Aorta (tissue), 5 donors: Measurements from ENCODE around the gene INF2. TPM values are rescaled to one million over a fixed set of nuclear protein-coding genes. Genes with fewer than 3 reads are reported as not detected.
"Not testable (repeated sequence)": the region's sequence is repeated elsewhere in the genome, so short reads cannot be mapped to it uniquely, and the experiment has no call there.

ENCODE experiments used
- ATAC-seq: fragments of 200-7000 bp; cut with Tn5 transposase; one replicate; pipeline ENCODE4 v1.9.1; 2022; ENCODE audit warnings: moderate library complexity; ENCODE audit not compliant: low FRiP score
- DNase-seq, 2 donors: peaks; one replicate each; pipeline ENCODE4 v3.0.0-alpha.2; 2020
- H3K27ac ChIP-seq, 2 donors: one replicate each; pipeline ENCODE4 v1.5.1; 2013; ENCODE audit warnings: low read length in 2 of 2, mild to moderate bottlenecking in 2 of 2, moderate library complexity in 2 of 2, control low read depth in 1 of 2, inconsistent platforms in 1 of 2, low read depth in 1 of 2
- H3K27me3 ChIP-seq, 2 donors: one replicate each; pipeline ENCODE4 v1.6.1; 2013; ENCODE audit warnings: control low read depth in 1 of 2, low read length in 1 of 2, mild to moderate bottlenecking in 1 of 2, moderate library complexity in 1 of 2; ENCODE audit not compliant: insufficient read depth in 2 of 2, control insufficient read depth in 1 of 2
- H3K36me3 ChIP-seq, 2 donors: one replicate each; pipeline ENCODE4 v1.6.1; 2013; ENCODE audit warnings: control low read depth in 1 of 2, low read length in 1 of 2, mild to moderate bottlenecking in 1 of 2; ENCODE audit not compliant: insufficient read depth in 2 of 2, control insufficient read depth in 1 of 2
- H3K4me1 ChIP-seq, 2 donors: one replicate each; pipeline ENCODE4 v1.6.1; 2013; ENCODE audit warnings: low read length in 2 of 2, control low read depth in 1 of 2, mild to moderate bottlenecking in 1 of 2, moderate library complexity in 1 of 2; ENCODE audit not compliant: insufficient read depth in 2 of 2, control insufficient read depth in 1 of 2
- H3K4me3 ChIP-seq, 2 donors: one replicate each; pipeline ENCODE4 v1.5.1; 2013; ENCODE audit warnings: low read length in 2 of 2, control low read depth in 1 of 2, mild to moderate bottlenecking in 1 of 2
- H3K9me3 ChIP-seq: one replicate; pipeline ENCODE4 v1.6.1; 2013; ENCODE audit warnings: mild to moderate bottlenecking, low read length; ENCODE audit not compliant: control insufficient read depth
- WGBS, 2 donors: extraction: QIAGEN DNeasy Blood & Tissue Kit; methylation state at CpG; one replicate each; pipeline ENCODE4 v1.1.7; 2013; 5-methylcytosine and 5-hydroxymethylcytosine counted together
- intact Hi-C, 2 donors: fragments of 100-400 bp; cut with DNase I; formaldehyde crosslinking; loops; one replicate each; pipeline versions ENCODE4 v1.14.2 to v1.15.0; 2022
- polyA plus RNA-seq, 2 donors: library from polyadenylated mRNA; stranded (reverse); fragments of 200-250 nt; gene quantifications; one replicate each; pipeline ENCODE4 v1.2.3, GENCODE V29; 2013
- total RNA-seq, 2 donors: library from RNA; stranded (reverse); fragmentation: NEBNext Ultra II Directional; extraction: Animal tissue kit (Norgen Biotek cat#: 25700); gene quantifications; one replicate each; pipeline ENCODE4 v1.2.1, GENCODE V29; 2021
- donor health status: healthy with polysubstance abuse.
- donor health status: Bipolar disorder and iron deficiency.
- donor health status: DM: no; HTN: no; CAD: no.
- donor health status: DM: no; HTN: no; CAD: no.
- donor health status: DM: yes; HTN: yes; CAD: no.

The INF2 gene
- total and polyA plus RNA-seq, 4 donors, result 31.9 to 185 (median 93.2) TPM

- no peaks in the 10 kb centered on the region for H3K36me3 ChIP-seq
- no peak overlapping the region for H3K27ac ChIP-seq
- H3K9me3 ChIP-seq, result peaks cover 3% of the 10 kb centered on the region
- intact Hi-C loops, result no loop called here
- 62 to 66% methylated on average over 11 of the region's 11 CpGs for WGBS, 2 donors
- DNase-seq (peak in 1 of 2 donors; percentile 16), ATAC-seq (no peak)
- H3K4me1 ChIP-seq, result no peaks in the 10 kb centered on the region
- H3K27me3 ChIP-seq, result no peaks in the 10 kb centered on the region
- no peak overlapping the region for H3K4me3 ChIP-seq
These were observed 44.6 kb upstream of the INF2 start for GRCh38 chr14:104644656-104645378.

- Histone ChIP-seq H3K4me3 (no peak overlapping the region), H3K27me3 (no peaks in the 10 kb centered on the region), H3K9me3 (peaks cover 3% of the 10 kb centered on the region), H3K27ac (no peak overlapping the region), H3K36me3 (no peaks in the 10 kb centered on the region), H3K4me1 (no peaks in the 10 kb centered on the region)
- intact Hi-C loops, result no loop called here
- peak in 1 of 2 donors; percentile 35 for DNase-seq
- 75 to 80% methylated on average over 6 of the region's 6 CpGs for WGBS, 2 donors
- no peak for ATAC-seq
These were observed 41.9 kb upstream of the INF2 start for GRCh38 chr14:104647467-104648043.

- no peak overlapping the region for H3K27ac ChIP-seq
- ATAC-seq, result peak; percentile 87
- no peak overlapping the region for H3K4me3 ChIP-seq
- no peaks in the 10 kb centered on the region for H3K36me3 ChIP-seq
- H3K27me3 ChIP-seq, result no peaks in the 10 kb centered on the region
- H3K9me3 ChIP-seq, result peaks cover under 1% of the 10 kb centered on the region
- no peaks in the 10 kb centered on the region for H3K4me1 ChIP-seq
- peak; percentile 70 to 90 for DNase-seq
- 8 to 14% methylated on average over 28 to 56 of the region's 56 CpGs for WGBS, 2 donors
- intact Hi-C loops, result loop anchor here (1.0 to 2.0 kb wide), 2 partner anchors 58 kb away; no protein-coding TSS in a partner anchor
These were observed 39.1 kb upstream of the INF2 start for GRCh38 chr14:104650057-104650980.

- intact Hi-C loops, result loop anchor here (1.0 to 2.0 kb wide), 2 partner anchors 57 to 58 kb away; no protein-coding TSS in a partner anchor
- Histone ChIP-seq H3K4me1 (no peaks in the 10 kb centered on the region), H3K27ac (no peak overlapping the region), H3K4me3 (no peak overlapping the region), H3K36me3 (no peaks in the 10 kb centered on the region), H3K9me3 (no peaks in the 10 kb centered on the region), H3K27me3 (no peaks in the 10 kb centered on the region)
- DNase-seq (peak in 1 of 2 donors; percentile 73), ATAC-seq (peak; percentile 42)
- WGBS, 2 donors, result 87 to 91% methylated on average over 24 of the region's 24 CpGs
These were observed 38.2 kb upstream of the INF2 start for GRCh38 chr14:104650981-104651875.

GRCh38 chr14:104651876-104652260 is 37.5 kb upstream of the INF2 start:
- intact Hi-C loops, result loop anchor here in 1 of 2 donors (2.0 kb wide), 1 partner anchor 57 kb away; no protein-coding TSS in a partner anchor
- H3K4me3 ChIP-seq, result no peak overlapping the region
- no peaks in the 10 kb centered on the region for H3K27me3 ChIP-seq
- no peaks in the 10 kb centered on the region for H3K9me3 ChIP-seq
- no peaks in the 10 kb centered on the region for H3K36me3 ChIP-seq
- ATAC-seq (no peak), DNase-seq (no peak)
- WGBS, 2 donors, result 85% methylated on average over 20 of the region's 20 CpGs
- H3K4me1 ChIP-seq, result no peaks in the 10 kb centered on the region
- no peak overlapping the region for H3K27ac ChIP-seq

- no peaks in the 10 kb centered on the region for H3K27me3 ChIP-seq
- DNase-seq (no peak), ATAC-seq (no peak)
- no peaks in the 10 kb centered on the region for H3K4me1 ChIP-seq
- WGBS, 2 donors, result 88 to 90% methylated on average over 9 of the region's 9 CpGs
- H3K27ac ChIP-seq, result no peak overlapping the region
- no peaks in the 10 kb centered on the region for H3K9me3 ChIP-seq
- H3K36me3 ChIP-seq, result no peaks in the 10 kb centered on the region
- intact Hi-C loops, result no loop called here
- no peak overlapping the region for H3K4me3 ChIP-seq
These were observed 37.0 kb upstream of the INF2 start for GRCh38 chr14:104652386-104652785.

GRCh38 chr14:104653130-104653920 is 36.1 kb upstream of the INF2 start:
- H3K36me3 ChIP-seq, H3K27me3 ChIP-seq, intact Hi-C loops, H3K4me1 ChIP-seq, ATAC-seq, H3K4me3 ChIP-seq, H3K9me3 ChIP-seq, H3K27ac ChIP-seq: not testable (repeated sequence)
- peak in 1 of 2 donors; percentile 21 for DNase-seq
- 95 to 98% methylated on average over 40 to 52 of the region's 52 CpGs for WGBS, 2 donors
